HAP-1 (cell line): ENCODE measurements around the gene KCNQ2.

ENCODE experiments used
- DNase-seq, 2 experiments: peaks; one replicate each; pipeline ENCODE4 v3.0.0-alpha.2; 2016 to 2020; ENCODE audit warnings: low spot score in 2 of 2
- H3K27me3 ChIP-seq: fragments of 250-450 bp; sonication (Bioruptor Pico); 2 replicates; pipeline ENCODE4 v1.5.1; 2020; ENCODE audit warnings: low read depth, mild to moderate bottlenecking, moderate library complexity
- H3K36me3 ChIP-seq: fragments of 250-450 bp; sonication (Bioruptor Pico); replicated peaks from 2 replicates; pipeline ENCODE4 v1.5.1; 2020; ENCODE audit warnings: mild to moderate bottlenecking
- H3K4me1 ChIP-seq: fragments of 250-450 bp; sonication (Bioruptor Pico); 2 replicates; pipeline ENCODE4 v1.5.1; 2020; ENCODE audit warnings: mild to moderate bottlenecking
- H3K4me3 ChIP-seq: fragments of 250-450 bp; sonication (Bioruptor Pico); 2 replicates; pipeline ENCODE4 v1.5.1; 2020; ENCODE audit warnings: mild to moderate bottlenecking, moderate library complexity
- H3K9me3 ChIP-seq: fragments of 250-450 bp; sonication (Bioruptor Pico); 2 replicates; pipeline ENCODE4 v1.5.1; 2020; ENCODE audit warnings: mild to moderate bottlenecking, moderate library complexity
- in situ Hi-C: fragments of 300-500 bp; cut with MboI; formaldehyde crosslinking; loops from 3 replicates; pipeline ENCODE4 v1.14.3; 2020; ENCODE audit warnings: low sequenced_read_pairs, inconsistent platforms, mixed read lengths

KCNQ2 gene

GRCh38 chr20:63409834-63410435 lies 62.5 kb downstream of the KCNQ2 start:
- no peak overlapping the region for H3K4me3 ChIP-seq
- H3K27me3 ChIP-seq, result peaks cover 26% of the 10 kb centered on the region
- DNase-seq, result no peak
- no peaks in the 10 kb centered on the region for H3K4me1 ChIP-seq
- H3K9me3 ChIP-seq, result no peaks in the 10 kb centered on the region
- no peaks in the 10 kb centered on the region for H3K36me3 ChIP-seq
- in situ Hi-C loops, result no loop called here

- Histone ChIP-seq H3K36me3 (no peaks in the 10 kb centered on the region), H3K27me3 (peaks cover 19% of the 10 kb centered on the region), H3K4me1 (no peaks in the 10 kb centered on the region), H3K9me3 (no peaks in the 10 kb centered on the region), H3K4me3 (no peak overlapping the region)
- in situ Hi-C loops, result no loop called here
- no peak for DNase-seq
Observed at GRCh38 chr20:63409066-63409833, 63.2 kb downstream of the KCNQ2 start.

- no peaks in the 10 kb centered on the region for H3K4me1 ChIP-seq
- H3K36me3 ChIP-seq, result no peaks in the 10 kb centered on the region
- no peak for DNase-seq
- H3K27me3 ChIP-seq, result peaks cover 14% of the 10 kb centered on the region
- in situ Hi-C loops, result no loop called here
- H3K9me3 ChIP-seq, result no peaks in the 10 kb centered on the region
- no peak overlapping the region for H3K4me3 ChIP-seq
Observed at GRCh38 chr20:63408684-63409046, 63.8 kb downstream of the KCNQ2 start.

- Histone ChIP-seq H3K4me3 (no peak overlapping the region), H3K9me3 (no peaks in the 10 kb centered on the region), H3K27me3 (peaks cover 18% of the 10 kb centered on the region), H3K36me3 (no peaks in the 10 kb centered on the region), H3K4me1 (no peaks in the 10 kb centered on the region)
- DNase-seq, result no peak
- in situ Hi-C loops, result no loop called here
Observed at GRCh38 chr20:63407928-63408683, 64.3 kb downstream of the KCNQ2 start.

- in situ Hi-C loops, result no loop called here
- no peak for DNase-seq
- Histone ChIP-seq H3K9me3 (no peaks in the 10 kb centered on the region), H3K27me3 (peaks cover 17% of the 10 kb centered on the region), H3K4me3 (no peak overlapping the region), H3K36me3 (no peaks in the 10 kb centered on the region), H3K4me1 (no peaks in the 10 kb centered on the region)
Observed at GRCh38 chr20:63406617-63407245, 65.7 kb downstream of the KCNQ2 start.

DNA sequence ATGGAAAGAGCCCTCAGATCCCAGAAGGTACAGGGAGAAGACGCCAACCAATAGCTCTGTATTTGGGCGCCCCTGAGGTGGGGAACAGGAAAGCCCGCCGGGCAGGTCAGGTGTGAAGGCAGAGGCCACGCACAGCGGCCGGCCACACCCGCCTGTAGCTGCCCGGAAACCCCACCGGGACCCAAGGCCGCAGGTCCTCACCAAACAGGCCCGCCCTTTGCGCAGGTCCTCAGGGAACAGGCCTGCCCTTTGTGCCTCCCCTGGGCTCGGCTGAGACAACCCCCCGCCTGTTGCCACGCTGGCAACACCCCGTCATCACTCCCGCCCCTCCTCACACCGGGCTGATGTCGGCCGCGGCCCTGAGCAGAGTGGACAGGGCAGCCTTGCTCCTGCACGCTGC lies 66.4 kb downstream of the KCNQ2 start:
- H3K4me3 ChIP-seq, result no peak overlapping the region
- H3K4me1 ChIP-seq, result no peaks in the 10 kb centered on the region
- in situ Hi-C loops, result no loop called here
- H3K36me3 ChIP-seq, result no peaks in the 10 kb centered on the region
- peaks cover 14% of the 10 kb centered on the region for H3K27me3 ChIP-seq
- H3K9me3 ChIP-seq, result no peaks in the 10 kb centered on the region
- DNase-seq, result no peak

DNA sequence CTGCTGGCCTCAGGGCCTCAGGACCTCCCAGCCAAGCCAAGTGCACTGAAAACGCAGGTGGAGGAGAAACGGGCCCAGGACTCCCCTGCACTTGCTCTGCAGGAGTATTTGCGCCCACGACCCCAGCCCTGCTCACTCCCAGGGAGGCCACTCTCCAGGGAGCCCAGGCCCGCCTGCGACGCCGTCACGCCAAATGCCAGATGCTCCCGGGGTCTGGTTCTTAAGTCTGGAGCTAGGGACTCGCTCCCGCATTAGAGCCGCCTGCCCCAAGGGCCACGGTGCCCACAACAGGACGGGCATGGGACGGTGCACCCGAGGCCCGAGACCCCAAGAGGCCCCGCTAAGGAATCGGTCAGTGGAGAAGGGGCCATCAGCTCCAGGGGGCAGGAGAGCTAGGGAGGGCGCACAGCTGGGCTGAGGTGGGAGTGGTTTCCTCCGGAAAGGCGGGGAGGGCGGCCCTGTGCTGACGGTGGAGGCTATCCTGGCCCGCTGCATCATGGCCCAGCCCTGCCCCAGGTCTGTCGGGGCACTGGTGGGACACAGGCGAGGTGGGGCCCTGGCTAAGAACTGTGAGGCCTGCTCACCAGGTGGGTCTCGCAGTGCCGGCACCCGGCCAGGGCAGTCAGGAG lies 67.2 kb downstream of the KCNQ2 start:
- Histone ChIP-seq H3K27me3 (peaks cover 17% of the 10 kb centered on the region), H3K4me1 (no peaks in the 10 kb centered on the region), H3K4me3 (no peak overlapping the region), H3K36me3 (no peaks in the 10 kb centered on the region), H3K9me3 (no peaks in the 10 kb centered on the region)
- in situ Hi-C loops, result no loop called here
- DNase-seq, result no peak

- in situ Hi-C loops, result no loop called here
- DNase-seq, result no peak
- Histone ChIP-seq H3K27me3 (peaks cover 17% of the 10 kb centered on the region), H3K36me3 (no peaks in the 10 kb centered on the region), H3K9me3 (no peaks in the 10 kb centered on the region), H3K4me3 (no peak overlapping the region), H3K4me1 (no peaks in the 10 kb centered on the region)
Observed at GRCh38 chr20:63404129-63405085, 68.0 kb downstream of the KCNQ2 start.

DNA sequence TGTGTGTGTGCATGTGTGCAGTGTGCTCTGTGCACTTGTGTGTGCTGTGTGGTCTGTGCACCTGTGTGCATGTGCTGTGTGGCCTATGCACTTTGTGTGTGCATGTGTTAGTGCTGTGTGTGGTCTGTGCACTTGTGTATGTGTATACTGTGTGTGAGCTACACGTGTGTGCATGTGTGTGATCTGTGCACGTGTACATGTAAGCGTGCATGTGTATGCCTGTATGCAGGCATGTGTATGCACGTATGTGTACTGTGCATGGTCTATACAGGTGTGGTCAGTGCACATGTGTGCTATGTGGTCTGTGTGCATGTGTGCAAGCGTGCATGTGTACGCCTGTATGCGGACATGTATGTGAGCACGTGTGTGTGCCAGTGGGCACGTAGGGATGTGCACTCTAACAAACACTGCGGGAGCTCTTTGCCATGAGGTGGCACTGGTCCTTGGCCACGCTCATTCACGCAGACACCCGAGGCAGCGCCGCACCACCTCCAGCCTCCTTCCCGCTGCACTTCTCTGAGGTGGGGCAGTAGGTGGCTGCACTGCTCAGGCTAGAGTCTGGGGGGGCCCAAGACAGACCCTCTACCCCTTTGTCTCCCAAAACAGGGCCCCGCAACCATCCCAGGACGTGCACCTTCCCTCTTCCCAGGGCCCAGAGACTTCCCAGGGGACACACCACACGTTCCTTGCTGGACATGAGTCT lies 68.9 kb downstream of the KCNQ2 start:
- in situ Hi-C loops, result no loop called here
- Histone ChIP-seq H3K4me3 (no peak overlapping the region), H3K9me3 (no peaks in the 10 kb centered on the region), H3K36me3 (no peaks in the 10 kb centered on the region), H3K4me1 (no peaks in the 10 kb centered on the region), H3K27me3 (peaks cover 20% of the 10 kb centered on the region)
- DNase-seq, result no peak

GRCh38 chr20:63402860-63403220 lies 69.6 kb downstream of the KCNQ2 start:
- in situ Hi-C loops, result no loop called here
- H3K36me3 ChIP-seq, result no peaks in the 10 kb centered on the region
- no peaks in the 10 kb centered on the region for H3K4me1 ChIP-seq
- no peaks in the 10 kb centered on the region for H3K9me3 ChIP-seq
- H3K4me3 ChIP-seq, result no peak overlapping the region
- H3K27me3 ChIP-seq, result peaks cover 25% of the 10 kb centered on the region
- DNase-seq, result no peak

- Histone ChIP-seq H3K27me3 (peaks cover 26% of the 10 kb centered on the region), H3K4me1 (no peaks in the 10 kb centered on the region), H3K36me3 (no peaks in the 10 kb centered on the region), H3K4me3 (no peak overlapping the region), H3K9me3 (no peaks in the 10 kb centered on the region)
- in situ Hi-C loops, result no loop called here
- no peak for DNase-seq
Observed at GRCh38 chr20:63402181-63402859, 70.1 kb downstream of the KCNQ2 start.
